Activated naive CD8-positive, alpha-beta T cell treated with anti-CD3 and anti-CD28 coated beads, Interleukin-2, amount 10 ng/mL, durations not matched to agents 7 days and 5 days (primary cell): Measurements from ENCODE around the gene MINDY4B. TPM values are rescaled to one million over a fixed set of nuclear protein-coding genes. Genes with fewer than 3 reads are reported as not detected.

Experiments used
- ATAC-seq: fragments of 150-1000 bp; cut with Tn5 transposase; one replicate; pipeline ENCODE4 v1.10.0; 2021; ENCODE audit warnings: low read depth, moderate library complexity
- POLR2A ChIA-PET: fragments of 350-600 bp; sonication (Branson Sonifier 250); formaldehyde crosslinking; loops from one replicate; lab custom pipeline; 2021; ENCODE audit warnings: antibody characterized with exemption; lab: Charles Lee
- DNase-seq: peaks from one replicate; pipeline ENCODE4 v3.0.0; 2021
- H3K27ac Mint-ChIP-seq: one replicate; pipeline ENCODE4 v1.8.0; 2022; ENCODE audit warnings: mild to moderate bottlenecking, mixed read lengths
- H3K27me3 Mint-ChIP-seq: one replicate; pipeline ENCODE4 v1.8.0; 2022; ENCODE audit warnings: mild to moderate bottlenecking, moderate library complexity, mixed read lengths
- H3K36me3 Mint-ChIP-seq: one replicate; pipeline ENCODE4 v1.8.0; 2021; ENCODE audit warnings: mild to moderate bottlenecking, mixed read lengths
- H3K4me1 Mint-ChIP-seq: one replicate; pipeline ENCODE4 v1.8.0; 2021; ENCODE audit warnings: mixed read lengths
- H3K4me3 Mint-ChIP-seq: one replicate; pipeline ENCODE4 v1.8.0; 2022; ENCODE audit warnings: mild to moderate bottlenecking, moderate library complexity, mixed read lengths
- H3K9me3 Mint-ChIP-seq: one replicate; pipeline ENCODE4 v1.8.0; 2021; ENCODE audit warnings: mixed read lengths
- total RNA-seq, 2 experiments: library from RNA; stranded (reverse); gene quantifications; one replicate each; pipeline ENCODE4 v1.2.3, GENCODE V29; 2021

MINDY4B gene
- total RNA-seq, 2 experiments from 2014 or later, result not detected

- H3K36me3 Mint-ChIP-seq, result no peaks in the 10 kb centered on the region
- H3K27ac Mint-ChIP-seq, result no peak overlapping the region
- no peak overlapping the region for H3K4me3 Mint-ChIP-seq
- no peak for ATAC-seq
- peaks cover 14% of the 10 kb centered on the region for H3K27me3 Mint-ChIP-seq
- POLR2A ChIA-PET, result no interaction called here
- H3K9me3 Mint-ChIP-seq, result no peaks in the 10 kb centered on the region
- no peak for DNase-seq
- peaks cover 4% of the 10 kb centered on the region for H3K4me1 Mint-ChIP-seq
Observed at GRCh38 chr3:150825916-150826377, 79.3 kb downstream of the MINDY4B start.

GRCh38 chr3:150825192-150825915, 79.9 kb downstream of the MINDY4B start:
- Mint-ChIP-seq H3K4me1 (peaks cover 4% of the 10 kb centered on the region), H3K27me3 (peaks cover 10% of the 10 kb centered on the region), H3K27ac (no peak overlapping the region), H3K36me3 (no peaks in the 10 kb centered on the region), H3K4me3 (no peak overlapping the region), H3K9me3 (no peaks in the 10 kb centered on the region)
- POLR2A ChIA-PET, result no interaction called here
- DNase-seq, result no peak
- no peak for ATAC-seq

GRCh38 chr3:150823277-150823676, 82.0 kb downstream of the MINDY4B start:
- Mint-ChIP-seq H3K36me3 (no peaks in the 10 kb centered on the region), H3K9me3 (no peaks in the 10 kb centered on the region)
- POLR2A ChIA-PET, result no interaction called here

DNA sequence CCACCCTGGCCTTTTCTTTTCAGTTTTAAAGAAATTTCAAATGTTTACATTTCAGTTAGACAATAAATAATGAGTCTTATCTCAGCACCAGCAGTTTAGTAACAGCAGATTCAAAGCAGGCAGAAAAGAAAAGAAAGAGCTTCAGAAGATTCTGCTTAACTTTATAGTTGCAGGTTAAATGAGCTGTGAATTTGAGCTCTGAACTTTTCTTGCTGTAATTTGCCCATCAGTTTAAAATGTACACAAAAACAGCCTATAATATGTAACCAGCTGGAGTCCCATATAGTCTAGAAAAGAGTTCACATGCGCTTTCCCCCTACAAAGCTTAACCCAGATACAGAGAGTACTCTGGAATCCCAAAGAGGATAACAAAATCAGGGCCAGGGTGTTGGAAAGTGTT, 82.6 kb downstream of the MINDY4B start:
- H3K36me3 Mint-ChIP-seq, result no peaks in the 10 kb centered on the region
- H3K9me3 Mint-ChIP-seq, result no peaks in the 10 kb centered on the region
- POLR2A ChIA-PET, result no interaction called here
- no peaks in the 10 kb centered on the region for H3K4me1 Mint-ChIP-seq
- H3K27me3 Mint-ChIP-seq, result peaks cover 5% of the 10 kb centered on the region
- H3K4me3 Mint-ChIP-seq, result no peak overlapping the region
- H3K27ac Mint-ChIP-seq, result no peak overlapping the region
- DNase-seq (no peak), ATAC-seq (no peak)

More at GRCh38 chr3:150823277-150823676, 82.0 kb downstream of the MINDY4B start:
- no peak overlapping the region for H3K27ac Mint-ChIP-seq
- ATAC-seq (no peak), DNase-seq (no peak)
- H3K4me3 Mint-ChIP-seq, result no peak overlapping the region
- peaks cover 3% of the 10 kb centered on the region for H3K4me1 Mint-ChIP-seq
- H3K27me3 Mint-ChIP-seq, result peaks cover 4% of the 10 kb centered on the region

Other genes with a start within 250 kb of the MINDY4B start
- gene ERICH6, start 201.5 kb downstream of the MINDY4B start, total RNA-seq, result under 1 TPM in 1 of 2 experiments, not detected in 1; 0.23 TPM
- gene SIAH2, start 142.3 kb downstream of the MINDY4B start, total RNA-seq, result 10 to 100 TPM; 28.3 TPM
- gene CLRN1, start 67.3 kb upstream of the MINDY4B start, total RNA-seq, result not detected
- gene MED12L, start 180.2 kb upstream of the MINDY4B start, total RNA-seq, result under 1 TPM; 0.36 to 0.68 TPM